Measurements from ENCODE around the gene HTT.

DNA sequence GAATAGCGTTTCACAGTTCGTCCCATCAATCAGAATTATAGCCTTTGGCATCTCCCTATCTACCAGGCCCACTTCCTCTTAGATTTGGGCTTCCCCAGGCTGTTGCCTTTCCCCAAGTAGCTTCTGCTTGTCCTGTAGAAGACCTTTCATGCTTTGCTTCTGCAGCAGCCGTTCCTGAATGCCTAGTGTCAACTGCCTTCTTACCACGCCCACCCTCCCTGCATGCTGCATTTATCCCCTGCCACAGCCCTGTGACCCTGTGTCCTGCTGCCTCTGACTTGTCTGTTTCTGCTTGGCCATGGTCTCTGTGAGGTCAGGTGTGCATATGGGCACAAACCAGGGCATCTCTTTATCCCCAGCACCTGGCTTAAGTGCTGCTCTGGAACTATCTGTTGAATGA, 56.3 kb downstream of the HTT start:
- no peak for TF ChIP-seq CTCF (IDR thresholded peaks at IDR 0.05)
- TF ChIP-seq, protein P1, sequence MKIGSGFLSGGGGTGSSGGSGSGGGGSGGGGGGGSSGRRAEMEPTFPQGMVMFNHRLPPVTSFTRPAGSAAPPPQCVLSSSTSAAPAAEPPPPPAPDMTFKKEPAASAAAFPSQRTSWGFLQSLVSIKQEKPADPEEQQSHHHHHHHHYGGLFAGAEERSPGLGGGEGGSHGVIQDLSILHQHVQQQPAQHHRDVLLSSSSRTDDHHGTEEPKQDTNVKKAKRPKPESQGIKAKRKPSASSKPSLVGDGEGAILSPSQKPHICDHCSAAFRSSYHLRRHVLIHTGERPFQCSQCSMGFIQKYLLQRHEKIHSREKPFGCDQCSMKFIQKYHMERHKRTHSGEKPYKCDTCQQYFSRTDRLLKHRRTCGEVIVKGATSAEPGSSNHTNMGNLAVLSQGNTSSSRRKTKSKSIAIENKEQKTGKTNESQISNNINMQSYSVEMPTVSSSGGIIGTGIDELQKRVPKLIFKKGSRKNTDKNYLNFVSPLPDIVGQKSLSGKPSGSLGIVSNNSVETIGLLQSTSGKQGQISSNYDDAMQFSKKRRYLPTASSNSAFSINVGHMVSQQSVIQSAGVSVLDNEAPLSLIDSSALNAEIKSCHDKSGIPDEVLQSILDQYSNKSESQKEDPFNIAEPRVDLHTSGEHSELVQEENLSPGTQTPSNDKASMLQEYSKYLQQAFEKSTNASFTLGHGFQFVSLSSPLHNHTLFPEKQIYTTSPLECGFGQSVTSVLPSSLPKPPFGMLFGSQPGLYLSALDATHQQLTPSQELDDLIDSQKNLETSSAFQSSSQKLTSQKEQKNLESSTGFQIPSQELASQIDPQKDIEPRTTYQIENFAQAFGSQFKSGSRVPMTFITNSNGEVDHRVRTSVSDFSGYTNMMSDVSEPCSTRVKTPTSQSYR (CRISPR knock-in tag; IDR thresholded peaks at IDR 0.05), result no peak
- TF ChIP-seq NFYB (CRISPR knock-in tag; conservative IDR thresholded peaks at IDR 0.05; ENCODE audit: low read depth), result no peak
- TF ChIP-seq, protein P2, sequence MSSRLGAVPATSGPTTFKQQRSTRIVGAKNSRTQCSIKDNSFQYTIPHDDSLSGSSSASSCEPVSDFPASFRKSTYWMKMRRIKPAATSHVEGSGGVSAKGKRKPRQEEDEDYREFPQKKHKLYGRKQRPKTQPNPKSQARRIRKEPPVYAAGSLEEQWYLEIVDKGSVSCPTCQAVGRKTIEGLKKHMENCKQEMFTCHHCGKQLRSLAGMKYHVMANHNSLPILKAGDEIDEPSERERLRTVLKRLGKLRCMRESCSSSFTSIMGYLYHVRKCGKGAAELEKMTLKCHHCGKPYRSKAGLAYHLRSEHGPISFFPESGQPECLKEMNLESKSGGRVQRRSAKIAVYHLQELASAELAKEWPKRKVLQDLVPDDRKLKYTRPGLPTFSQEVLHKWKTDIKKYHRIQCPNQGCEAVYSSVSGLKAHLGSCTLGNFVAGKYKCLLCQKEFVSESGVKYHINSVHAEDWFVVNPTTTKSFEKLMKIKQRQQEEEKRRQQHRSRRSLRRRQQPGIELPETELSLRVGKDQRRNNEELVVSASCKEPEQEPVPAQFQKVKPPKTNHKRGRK (CRISPR knock-in tag; IDR thresholded peaks at IDR 0.05; ENCODE audit: borderline replicate concordance), result no peak
- TF ChIP-seq IRF2 (CRISPR knock-in tag; IDR thresholded peaks at IDR 0.05; ENCODE audit: borderline replicate concordance, low read depth), result no peak

Data from WTC11 (cell line).